SW 1271 (cell line): ENCODE data around the gene KIAA1191.
"Not testable (repeated sequence)": the region's sequence is repeated elsewhere in the genome, so short reads cannot be mapped to it uniquely, and the experiment has no call there.

ENCODE experiments used
- DNase-seq, 2 experiments: peaks; one replicate each; lab custom pipeline; 2025; lab: John Stamatoyannopoulos, UW

Gene KIAA1191, protein sequence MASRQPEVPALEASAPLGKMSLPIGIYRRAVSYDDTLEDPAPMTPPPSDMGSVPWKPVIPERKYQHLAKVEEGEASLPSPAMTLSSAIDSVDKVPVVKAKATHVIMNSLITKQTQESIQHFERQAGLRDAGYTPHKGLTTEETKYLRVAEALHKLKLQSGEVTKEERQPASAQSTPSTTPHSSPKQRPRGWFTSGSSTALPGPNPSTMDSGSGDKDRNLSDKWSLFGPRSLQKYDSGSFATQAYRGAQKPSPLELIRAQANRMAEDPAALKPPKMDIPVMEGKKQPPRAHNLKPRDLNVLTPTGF

DNA sequence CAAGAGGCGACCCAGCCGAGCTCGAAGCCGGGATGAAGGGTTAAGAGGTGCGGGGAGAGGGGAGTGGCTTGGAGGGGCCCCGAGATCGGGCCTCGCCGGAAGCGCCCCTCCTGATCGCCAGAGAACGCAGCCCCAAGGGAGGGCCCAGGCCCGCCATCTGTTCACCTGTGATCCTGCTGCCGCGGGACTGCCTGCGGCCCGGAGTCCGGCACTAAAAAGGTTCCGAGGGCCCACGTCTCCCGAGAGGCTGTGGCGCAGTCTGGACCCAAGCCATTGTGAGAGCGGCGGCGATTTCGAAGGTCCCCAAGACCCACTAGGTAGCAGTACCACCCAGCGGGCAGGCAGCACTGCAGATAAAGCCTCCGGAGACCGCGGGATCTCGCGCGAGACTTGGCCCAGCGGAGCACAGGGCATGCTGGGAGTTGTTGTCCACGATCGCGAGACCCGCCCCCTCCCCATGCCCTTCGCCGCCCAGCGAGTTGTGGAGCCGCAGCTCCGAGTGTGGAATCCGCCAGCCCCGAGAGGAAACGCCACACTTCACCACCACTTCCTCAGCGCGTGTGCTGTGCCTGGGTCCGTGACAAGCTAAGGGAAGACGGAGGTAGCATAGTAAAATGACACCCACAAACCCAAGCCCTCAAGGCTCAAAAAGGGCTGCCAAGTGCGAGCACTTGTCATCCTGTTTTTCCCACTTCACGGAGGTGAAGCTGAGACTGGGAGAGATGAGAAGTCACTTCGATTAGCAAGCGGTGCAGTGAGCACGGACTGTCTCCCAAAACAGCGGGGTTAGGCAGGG is at the start of gene KIAA1191:
TSS of gene KIAA1191 (minus strand) at position 328 of the 796 bp plus-strand sequence. CDS start 2,256 bp downstream, outside the sequence.
- peak; percentile 78 to 91 for DNase-seq

DNA sequence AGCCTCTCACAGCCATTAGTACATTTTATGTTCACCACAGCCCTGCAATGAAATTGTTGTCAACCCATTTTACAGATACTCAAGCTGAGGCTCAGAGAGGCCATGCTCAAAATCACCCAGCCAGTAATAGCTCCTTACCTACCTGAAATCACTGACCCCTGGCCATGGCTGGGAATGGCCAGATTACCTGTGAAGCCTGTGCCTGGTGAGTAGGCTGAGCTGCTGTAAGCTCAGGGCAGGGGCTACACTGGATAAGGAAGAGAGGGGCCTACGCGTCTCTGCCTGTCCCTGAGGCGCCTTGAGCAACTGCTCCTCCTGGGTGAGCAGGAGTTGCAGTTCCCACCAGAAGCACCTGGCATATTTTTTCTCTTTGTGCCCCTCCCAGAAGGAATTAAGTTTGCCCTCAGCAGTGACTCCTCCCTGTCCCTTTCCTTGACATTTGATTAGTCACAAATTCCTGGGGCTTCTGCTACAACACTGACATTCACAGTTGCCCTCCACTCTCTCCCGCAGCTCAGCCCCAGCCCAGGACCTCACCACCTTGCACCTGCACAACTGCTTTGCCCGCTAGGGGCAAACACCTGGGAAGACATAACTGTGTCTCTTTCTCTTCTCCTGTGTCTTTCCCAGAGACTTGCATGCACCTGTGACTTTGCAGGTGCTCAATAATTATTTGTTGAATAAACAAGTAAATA is 49.1 kb upstream of the KIAA1191 start:
- no peak for DNase-seq

GRCh38 chr5:176409765-176410164 is 48.2 kb upstream of the KIAA1191 start:
- DNase-seq: no peak

DNA sequence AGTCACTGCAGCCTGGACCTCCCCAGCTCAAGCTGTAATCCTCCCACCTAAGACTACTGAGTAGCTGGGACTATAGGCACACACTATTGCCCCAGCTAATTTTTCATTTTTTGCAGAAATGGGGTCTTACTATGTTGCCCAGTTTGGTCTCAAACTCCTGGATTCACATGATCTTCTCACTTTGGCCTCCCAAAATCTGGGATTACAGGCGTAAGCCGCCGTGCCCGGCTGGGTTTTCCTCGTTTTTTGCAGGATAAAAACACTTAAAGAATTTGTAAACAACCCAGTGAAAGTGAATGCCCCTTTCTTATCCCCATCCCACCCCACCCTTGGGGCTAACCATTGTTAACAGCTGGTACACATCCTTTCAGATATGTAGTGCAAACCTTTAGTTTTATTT is 47.0 kb upstream of the KIAA1191 start:
- no peak for DNase-seq

- DNase-seq: not testable (repeated sequence)
Observed at GRCh38 chr5:176408252-176408573, 46.6 kb upstream of the KIAA1191 start.

- DNase-seq: no peak
Observed at GRCh38 chr5:176407456-176408251, 46.1 kb upstream of the KIAA1191 start.

GRCh38 chr5:176406436-176407052 is 45.0 kb upstream of the KIAA1191 start:
- no peak for DNase-seq

DNA sequence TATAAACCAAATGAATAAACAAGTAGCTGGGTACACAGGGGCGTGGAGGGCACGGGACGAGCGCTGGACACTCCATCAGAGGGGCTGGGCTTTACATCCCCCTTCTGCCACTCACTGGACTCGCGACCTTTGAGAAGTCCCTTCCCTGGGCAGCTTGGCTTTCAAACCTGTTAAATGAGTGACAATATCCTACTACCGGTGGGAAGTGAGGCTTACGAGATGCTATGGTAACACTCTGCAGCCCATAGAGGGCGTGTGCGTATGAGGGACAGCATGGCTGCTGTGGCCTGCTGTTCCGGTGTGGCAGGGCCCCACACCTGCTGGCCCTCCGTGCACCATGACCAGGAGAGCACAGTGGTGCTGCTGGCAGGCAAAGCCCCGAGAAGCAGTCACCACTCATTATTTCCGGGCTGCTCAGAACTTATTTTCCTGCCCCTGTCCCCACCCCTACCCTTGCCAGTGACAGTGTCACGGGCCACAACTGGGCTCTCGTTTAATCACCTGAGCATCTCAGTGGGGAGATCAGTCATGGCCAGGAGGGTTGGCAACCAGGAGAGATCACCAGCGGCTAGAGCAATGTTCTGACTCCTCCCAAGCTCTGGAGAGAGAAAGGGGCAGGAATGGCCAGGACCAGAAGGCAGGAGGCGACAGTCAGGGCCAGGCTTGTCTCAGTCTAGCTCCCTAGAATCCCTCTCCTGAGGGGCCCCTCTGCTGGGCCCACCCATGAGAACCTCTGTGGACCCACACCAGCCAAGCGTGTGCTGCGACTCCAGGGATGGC is 44.3 kb upstream of the KIAA1191 start:
- DNase-seq: no peak

GRCh38 chr5:176401281-176402205 is 40.0 kb upstream of the KIAA1191 start:
- DNase-seq: no peak

- DNase-seq: no peak
Observed at GRCh38 chr5:176400382-176401156, 39.0 kb upstream of the KIAA1191 start.

- DNase-seq: no peak
Observed at GRCh38 chr5:176397736-176398420, 36.3 kb upstream of the KIAA1191 start.

GRCh38 chr5:176396330-176396729 is 34.8 kb upstream of the KIAA1191 start:
- no peak for DNase-seq

GRCh38 chr5:176394881-176395675 is 33.5 kb upstream of the KIAA1191 start:
- DNase-seq: no peak

GRCh38 chr5:176394096-176394495 is 32.5 kb upstream of the KIAA1191 start:
- no peak for DNase-seq

DNA sequence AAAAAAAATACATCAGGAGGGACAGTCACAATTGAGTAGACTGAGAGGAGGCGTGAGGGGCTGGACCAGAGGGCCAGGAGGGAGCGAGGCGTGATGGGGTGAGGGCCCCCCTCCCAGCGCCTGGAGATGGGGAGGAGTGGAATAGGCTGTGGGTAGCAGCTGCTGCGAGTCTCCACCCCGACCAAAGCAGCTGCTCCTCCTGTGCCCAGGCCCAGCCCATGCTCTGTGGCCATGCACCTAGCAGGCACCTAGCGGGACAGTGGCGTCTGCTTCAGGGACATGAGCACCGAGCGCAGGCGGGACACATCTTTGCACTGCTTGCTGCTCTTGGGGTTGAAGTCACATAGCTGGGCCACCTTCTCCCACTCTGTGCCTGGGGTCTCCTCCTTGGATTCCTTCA is 31.0 kb upstream of the KIAA1191 start:
- DNase-seq: no peak

GRCh38 chr5:176391999-176392398 is 30.4 kb upstream of the KIAA1191 start:
- no peak for DNase-seq

- DNase-seq: no peak
Observed at GRCh38 chr5:176391479-176391878, 29.9 kb upstream of the KIAA1191 start.
